ENCODE measurements around the gene COQ9. TPM values are rescaled to one million over a fixed set of nuclear protein-coding genes. Genes with fewer than 3 reads are reported as not detected.

COQ9 gene
- total RNA-seq, 1 experiment from 2014 or later = 69.7 TPM

DNA sequence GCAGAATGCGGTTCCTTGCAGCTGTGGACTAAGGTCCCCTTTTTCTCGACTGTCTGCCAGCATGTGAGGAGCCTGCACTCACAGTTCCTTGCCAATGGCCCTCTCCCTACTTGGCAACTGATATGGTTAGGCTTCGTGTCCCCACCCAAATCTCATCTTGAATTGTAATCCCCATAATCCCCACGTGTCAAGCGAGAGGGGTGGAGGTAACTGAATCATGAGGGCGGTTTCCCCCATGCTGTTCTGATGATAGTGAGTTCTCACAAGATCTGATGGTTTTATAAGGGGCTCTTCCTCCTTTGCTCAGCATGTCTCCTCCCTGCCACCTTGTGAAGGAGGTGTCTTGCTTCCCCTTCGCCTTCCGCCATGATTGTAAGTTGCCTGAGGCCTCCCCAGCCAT lies 20.0 kb upstream of the COQ9 start:
- Histone ChIP-seq H3K9me3 (ENCODE audit: low read depth, low read length, poor library complexity, severe bottlenecking) (no peaks in the 10 kb centered on the region), H3K4me1 (ENCODE audit: insufficient read depth, low read length, poor library complexity, severe bottlenecking) (no peaks in the 10 kb centered on the region), H3K36me3 (ENCODE audit: insufficient read depth, low read length, poor library complexity, severe bottlenecking) (peaks cover 35% of the 10 kb centered on the region), H3K4me3 (ENCODE audit: low read depth, low read length, poor library complexity, severe bottlenecking) (no peak overlapping the region), H3K27me3 (replicated peaks; ENCODE audit: insufficient read depth, low read depth, low read length, poor library complexity) (no peaks in the 10 kb centered on the region), H3K27ac (ENCODE audit: low read depth, low read length, poor library complexity, severe bottlenecking) (no peak overlapping the region)
- TF ChIP-seq, protein P1, sequence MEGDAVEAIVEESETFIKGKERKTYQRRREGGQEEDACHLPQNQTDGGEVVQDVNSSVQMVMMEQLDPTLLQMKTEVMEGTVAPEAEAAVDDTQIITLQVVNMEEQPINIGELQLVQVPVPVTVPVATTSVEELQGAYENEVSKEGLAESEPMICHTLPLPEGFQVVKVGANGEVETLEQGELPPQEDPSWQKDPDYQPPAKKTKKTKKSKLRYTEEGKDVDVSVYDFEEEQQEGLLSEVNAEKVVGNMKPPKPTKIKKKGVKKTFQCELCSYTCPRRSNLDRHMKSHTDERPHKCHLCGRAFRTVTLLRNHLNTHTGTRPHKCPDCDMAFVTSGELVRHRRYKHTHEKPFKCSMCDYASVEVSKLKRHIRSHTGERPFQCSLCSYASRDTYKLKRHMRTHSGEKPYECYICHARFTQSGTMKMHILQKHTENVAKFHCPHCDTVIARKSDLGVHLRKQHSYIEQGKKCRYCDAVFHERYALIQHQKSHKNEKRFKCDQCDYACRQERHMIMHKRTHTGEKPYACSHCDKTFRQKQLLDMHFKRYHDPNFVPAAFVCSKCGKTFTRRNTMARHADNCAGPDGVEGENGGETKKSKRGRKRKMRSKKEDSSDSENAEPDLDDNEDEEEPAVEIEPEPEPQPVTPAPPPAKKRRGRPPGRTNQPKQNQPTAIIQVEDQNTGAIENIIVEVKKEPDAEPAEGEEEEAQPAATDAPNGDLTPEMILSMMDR (conservative IDR thresholded peaks at IDR 0.05; ENCODE audit: low read depth, low read length) = no peak
- TF ChIP-seq EZH2 (IDR thresholded peaks at IDR 0.05; ENCODE audit: borderline replicate concordance, low read depth, low read length, poor library complexity, severe bottlenecking) = no peak
- POLR2A ChIA-PET (ENCODE audit: low non-redundant PET) = no interaction called here
- CTCF ChIA-PET = interaction anchor here (0.7 kb wide), 1 partner anchor 142 kb away, joined by 4 read pairs; no protein-coding TSS in a partner anchor
- no TSS peak for BruUV-seq (replicated peaks)
- intact Hi-C loops (cut with micrococcal nuclease; ENCODE audit: unreplicated experiment) = no loop called here
- no peak for DNase-seq (ENCODE audit: low spot score)

DNA sequence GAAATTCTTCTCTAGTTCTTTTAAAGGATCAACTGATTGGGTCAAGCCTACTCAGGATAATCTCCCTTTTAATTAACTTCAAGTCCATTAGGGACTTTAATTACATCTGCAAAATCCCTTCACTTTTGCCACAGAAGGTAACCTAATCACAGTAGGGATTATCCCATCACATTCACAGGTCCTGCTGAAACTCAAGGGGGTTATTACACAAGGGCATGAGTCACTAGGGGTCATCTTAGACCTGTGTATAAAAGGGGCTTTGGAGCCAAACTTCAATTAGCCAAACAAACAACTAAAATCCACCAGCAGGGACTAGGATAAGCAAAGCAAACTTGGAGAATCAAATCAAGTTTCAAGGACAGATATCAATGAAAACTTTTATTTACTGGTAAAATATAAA lies 19.5 kb upstream of the COQ9 start:
- Histone ChIP-seq H3K36me3 (ENCODE audit: insufficient read depth, low read length, poor library complexity, severe bottlenecking) (peaks cover 41% of the 10 kb centered on the region), H3K4me3 (ENCODE audit: low read depth, low read length, poor library complexity, severe bottlenecking) (no peak overlapping the region), H3K27ac (ENCODE audit: low read depth, low read length, poor library complexity, severe bottlenecking) (no peak overlapping the region), H3K9me3 (ENCODE audit: low read depth, low read length, poor library complexity, severe bottlenecking) (no peaks in the 10 kb centered on the region), H3K27me3 (replicated peaks; ENCODE audit: insufficient read depth, low read depth, low read length, poor library complexity) (no peaks in the 10 kb centered on the region), H3K4me1 (ENCODE audit: insufficient read depth, low read length, poor library complexity, severe bottlenecking) (no peaks in the 10 kb centered on the region)
- DNase-seq (ENCODE audit: low spot score) = no peak
- BruUV-seq (replicated peaks) = no TSS peak
- TF ChIP-seq, protein P1 (conservative IDR thresholded peaks at IDR 0.05; ENCODE audit: low read depth, low read length) = no peak
- TF ChIP-seq EZH2 (IDR thresholded peaks at IDR 0.05; ENCODE audit: borderline replicate concordance, low read depth, low read length, poor library complexity, severe bottlenecking) = no peak
- ChIA-PET POLR2A (ENCODE audit: low non-redundant PET) (no interaction called here), CTCF (no interaction called here)
- intact Hi-C loops (cut with micrococcal nuclease; ENCODE audit: unreplicated experiment) = no loop called here

DNA sequence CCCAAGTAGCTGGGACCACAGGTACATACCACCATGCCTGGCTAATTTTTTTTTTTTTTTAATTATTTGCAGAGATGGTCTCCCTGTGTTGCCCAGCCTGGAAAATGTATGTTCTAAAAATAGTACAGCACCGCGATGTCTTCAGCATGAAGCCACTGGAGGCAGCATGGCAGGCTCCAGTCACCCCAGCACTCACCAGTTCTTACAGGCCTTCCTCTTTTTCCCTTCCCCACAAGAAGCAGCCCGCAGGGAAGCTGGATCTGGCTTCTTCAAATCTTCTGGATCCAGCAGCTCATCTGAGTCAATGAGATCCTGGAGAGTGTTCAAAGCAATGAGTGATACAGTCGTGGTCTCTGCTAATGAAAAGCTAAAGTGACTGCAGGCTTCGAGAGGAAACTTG lies 16.3 kb upstream of the COQ9 start:
- DNase-seq (ENCODE audit: low spot score) = no peak
- ChIA-PET CTCF (no interaction called here), POLR2A (ENCODE audit: low non-redundant PET) (interaction anchor here (0.7 kb wide), 2 partner anchors 317 to 336 kb away, joined by 3 read pairs; no protein-coding TSS in a partner anchor)
- no TSS peak for BruUV-seq (replicated peaks)
- H3K9me3 ChIP-seq (ENCODE audit: low read depth, low read length, poor library complexity, severe bottlenecking) = no peaks in the 10 kb centered on the region
- intact Hi-C loops (cut with micrococcal nuclease; ENCODE audit: unreplicated experiment) = no loop called here
- H3K4me1 ChIP-seq (ENCODE audit: insufficient read depth, low read length, poor library complexity, severe bottlenecking) = no peaks in the 10 kb centered on the region
- H3K36me3 ChIP-seq (ENCODE audit: insufficient read depth, low read length, poor library complexity, severe bottlenecking) = peaks cover 72% of the 10 kb centered on the region
- H3K27me3 ChIP-seq (replicated peaks; ENCODE audit: insufficient read depth, low read depth, low read length, poor library complexity) = no peaks in the 10 kb centered on the region
- no peak overlapping the region for H3K27ac ChIP-seq (ENCODE audit: low read depth, low read length, poor library complexity, severe bottlenecking)
- no peak overlapping the region for H3K4me3 ChIP-seq (ENCODE audit: low read depth, low read length, poor library complexity, severe bottlenecking)
- TF ChIP-seq, protein P1 (conservative IDR thresholded peaks at IDR 0.05; ENCODE audit: low read depth, low read length) = no peak
- no peak for TF ChIP-seq EZH2 (IDR thresholded peaks at IDR 0.05; ENCODE audit: borderline replicate concordance, low read depth, low read length, poor library complexity, severe bottlenecking)

All from A673 (cell line).